ENCODE results near the gene UNCX.
"Not testable (repeated sequence)": the region's sequence is repeated elsewhere in the genome, so short reads cannot be mapped to it uniquely, and the experiment has no call there.

UNCX gene

GRCh38 chr7:1232623-1233332 lies at the start of gene UNCX:
Gene UNCX (plus strand): TSS chr7:1232872. CDS start chr7:1233018, 146 bp downstream.
- DNase-seq: no peak

GRCh38 chr7:1187127-1187526 lies 45.5 kb upstream of the UNCX start:
- DNase-seq: no peak

- DNase-seq: no peak
Observed at GRCh38 chr7:1188720-1189294, 43.9 kb upstream of the UNCX start.

- no peak for DNase-seq
Observed at GRCh38 chr7:1189986-1190772, 42.5 kb upstream of the UNCX start.

GRCh38 chr7:1192171-1192676 lies 40.4 kb upstream of the UNCX start:
- peak; percentile 28 for DNase-seq

- DNase-seq: peak; percentile 38
Observed at GRCh38 chr7:1193593-1194424, 38.9 kb upstream of the UNCX start.

GRCh38 chr7:1196441-1196840 lies 36.2 kb upstream of the UNCX start:
- DNase-seq: not testable (repeated sequence)

GRCh38 chr7:1196950-1197349 lies 35.7 kb upstream of the UNCX start:
- DNase-seq: no peak

GRCh38 chr7:1197997-1198625 lies 34.6 kb upstream of the UNCX start:
- no peak for DNase-seq

GRCh38 chr7:1200045-1200444 lies 32.6 kb upstream of the UNCX start:
- no peak for DNase-seq

GRCh38 chr7:1201916-1202315 lies 30.8 kb upstream of the UNCX start:
- DNase-seq: no peak

GRCh38 chr7:1202914-1203313 lies 29.8 kb upstream of the UNCX start:
- DNase-seq: not testable (repeated sequence)

GRCh38 chr7:1204460-1205140 lies 28.1 kb upstream of the UNCX start:
- DNase-seq: no peak

- not testable (repeated sequence) for DNase-seq
Observed at GRCh38 chr7:1205742-1206141, 26.9 kb upstream of the UNCX start.

GRCh38 chr7:1209097-1209496 lies 23.6 kb upstream of the UNCX start:
- DNase-seq: no peak

GRCh38 chr7:1210321-1210978 lies 22.2 kb upstream of the UNCX start:
- DNase-seq: no peak

GRCh38 chr7:1210979-1211608 lies 21.6 kb upstream of the UNCX start:
- no peak for DNase-seq

- no peak for DNase-seq
Observed at GRCh38 chr7:1211611-1212010, 21.1 kb upstream of the UNCX start.

- not testable (repeated sequence) for DNase-seq
Observed at GRCh38 chr7:1212025-1212424, 20.6 kb upstream of the UNCX start.

- DNase-seq: no peak
Observed at GRCh38 chr7:1214516-1214915, 18.2 kb upstream of the UNCX start.

All from CD4-positive, alpha-beta T cell treated with Interleukin-21 for 1 hour (primary cell).